A549 (cell line): Measurements from ENCODE around the gene SCO1.

Experiments used
- NPAS2 ChIP-seq: fragments of 250-450 bp; sonication (Bioruptor Pico); IDR thresholded peaks from 2 replicates; pipeline ENCODE4 v1.8.0; 2022; ENCODE audit warnings: mild to moderate bottlenecking, moderate library complexity, borderline replicate concordance
- PHF8 ChIP-seq: fragments of 200-600 bp; sonication (generic); IDR thresholded peaks from 2 replicates; pipeline ENCODE4 v1.6.1; 2016; ENCODE audit warnings: low read depth, mild to moderate bottlenecking, antibody characterized with exemption, moderate library complexity, borderline replicate concordance

GRCh38 chr17:10648381-10648780, 49.0 kb downstream of the SCO1 start:
- TF ChIP-seq NPAS2 (CRISPR knock-in tag), result no peak
- TF ChIP-seq PHF8, result no peak
